GM08714 (cell line): ENCODE measurements around the gene TPRN.

Experiments used
- H3K4me3 ChIP-seq: fragments of 200-500 bp; sonication (Bioruptor generic); 2 replicates; pipeline ENCODE4 v1.5.1; 2014; ENCODE audit warnings: mild to moderate bottlenecking, low read length, inconsistent platforms
- ZNF274 ChIP-seq: IDR thresholded peaks from 2 replicates; pipeline ENCODE4 v1.6.1; 2012; ENCODE audit warnings: mild to moderate bottlenecking, low read depth, low read length

Gene TPRN

GRCh38 chr9:137240841-137241489 lies 40.4 kb upstream of the TPRN start, which contains the start of gene TUBB4B:
TSS of gene TUBB4B (plus strand) at chr9:137241287. CDS start at chr9:137241361, 74 bp downstream.
- TF ChIP-seq ZNF274, result no peak
- H3K4me3 ChIP-seq, result peak within 1 kb of the TSS; percentile 80

- H3K4me3 ChIP-seq, result peak overlapping the region; percentile 74
- TF ChIP-seq ZNF274, result no peak
These were observed 39.8 kb upstream of the TPRN start for GRCh38 chr9:137240318-137240840.

GRCh38 chr9:137239541-137240200 lies 39.1 kb upstream of the TPRN start:
- H3K4me3 ChIP-seq, result peak overlapping the region; percentile 74

GRCh38 chr9:137237759-137238726 lies 37.5 kb upstream of the TPRN start:
- no peak for TF ChIP-seq ZNF274
- H3K4me3 ChIP-seq, result no peak overlapping the region

- no peak overlapping the region; the same call in 1 of the 2 replicates for H3K4me3 ChIP-seq
- no peak for TF ChIP-seq ZNF274
These were observed 36.4 kb upstream of the TPRN start for GRCh38 chr9:137236936-137237421.

- no peak for TF ChIP-seq ZNF274
- no peak overlapping the region; the same call in 1 of the 2 replicates for H3K4me3 ChIP-seq
These were observed 35.8 kb upstream of the TPRN start for GRCh38 chr9:137236238-137236935.

GRCh38 chr9:137235424-137236237 lies 35.1 kb upstream of the TPRN start:
- TF ChIP-seq ZNF274, result no peak
- H3K4me3 ChIP-seq, result no peak overlapping the region

- no peak for TF ChIP-seq ZNF274
- no peak overlapping the region for H3K4me3 ChIP-seq
These were observed 34.4 kb upstream of the TPRN start for GRCh38 chr9:137234758-137235423.

- TF ChIP-seq ZNF274, result no peak
- no peak overlapping the region for H3K4me3 ChIP-seq
These were observed 33.6 kb upstream of the TPRN start for GRCh38 chr9:137234055-137234697.

- TF ChIP-seq ZNF274, result no peak
- no peak overlapping the region for H3K4me3 ChIP-seq
These were observed 32.8 kb upstream of the TPRN start for GRCh38 chr9:137233143-137233980.

GRCh38 chr9:137232510-137232909 lies 32.0 kb upstream of the TPRN start:
- no peak for TF ChIP-seq ZNF274
- H3K4me3 ChIP-seq, result no peak overlapping the region

- H3K4me3 ChIP-seq, result no peak overlapping the region
- TF ChIP-seq ZNF274, result no peak
These were observed 31.6 kb upstream of the TPRN start for GRCh38 chr9:137232101-137232500.
